GM21515 (cell line): ENCODE measurements around the gene TSPAN18.

Source experiments
- ATAC-seq: cut with Tn5 transposase; IDR thresholded peaks from one replicate; pipeline ENCODE4 v1.9.1; 2021; ENCODE audit not compliant: unreplicated experiment

The TSPAN18 gene

DNA sequence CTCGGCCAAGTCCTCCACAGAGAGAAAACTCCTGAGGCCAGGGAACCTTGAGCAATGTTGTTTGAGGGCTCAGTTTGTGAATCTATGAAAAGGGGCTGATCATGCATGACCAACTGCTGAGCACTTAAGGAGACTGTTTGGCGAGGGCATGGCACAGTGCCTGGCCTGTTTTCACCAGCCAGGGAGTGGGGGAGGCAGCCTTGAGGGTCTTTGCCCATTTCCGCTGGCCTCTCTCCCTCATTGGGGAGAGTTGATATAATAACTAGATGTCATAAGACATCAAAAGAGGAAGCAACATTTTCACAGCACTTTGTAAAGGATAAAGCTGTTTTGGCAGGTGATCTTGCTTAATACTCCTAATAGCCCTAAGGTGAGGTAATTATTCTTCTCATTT lies 113.3 kb downstream of the TSPAN18 start:
- ATAC-seq, result no peak

DNA sequence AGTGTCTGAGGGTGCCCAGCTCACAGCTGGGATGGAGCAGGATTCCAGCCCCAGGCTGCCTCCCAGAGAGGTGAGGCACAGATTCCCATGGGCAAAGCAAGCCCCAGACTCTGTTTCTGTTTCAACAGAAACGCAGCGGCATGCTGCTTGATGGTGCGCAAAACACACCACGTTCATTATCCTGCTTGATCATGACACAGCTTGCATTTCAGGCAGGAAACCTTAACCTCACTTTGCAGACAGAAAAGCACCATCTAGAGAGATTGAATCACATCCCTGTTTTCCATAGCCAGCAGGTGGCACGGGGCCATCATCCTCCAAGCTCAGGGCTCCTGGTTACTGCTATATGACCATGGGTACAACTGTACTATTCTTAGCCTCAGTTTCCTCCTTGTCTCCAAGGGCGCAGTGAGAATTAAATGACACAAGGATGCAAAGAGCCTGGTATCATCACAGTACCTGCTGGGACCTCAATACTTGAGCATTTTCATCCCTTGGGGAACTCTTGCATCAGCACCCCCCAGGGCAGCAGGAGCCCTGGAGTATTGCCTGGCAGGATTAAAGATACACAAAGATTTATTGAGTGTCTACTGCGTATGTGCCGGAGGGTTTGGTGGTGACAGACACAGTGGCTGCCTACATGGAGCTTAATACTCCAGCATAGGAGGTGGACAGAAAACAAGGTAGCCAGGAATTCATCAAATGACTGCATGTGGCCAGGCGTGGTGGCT lies 113.9 kb downstream of the TSPAN18 start:
- no peak for ATAC-seq

GRCh38 chr11:44842220-44842619 lies 115.5 kb downstream of the TSPAN18 start:
- no peak for ATAC-seq

DNA sequence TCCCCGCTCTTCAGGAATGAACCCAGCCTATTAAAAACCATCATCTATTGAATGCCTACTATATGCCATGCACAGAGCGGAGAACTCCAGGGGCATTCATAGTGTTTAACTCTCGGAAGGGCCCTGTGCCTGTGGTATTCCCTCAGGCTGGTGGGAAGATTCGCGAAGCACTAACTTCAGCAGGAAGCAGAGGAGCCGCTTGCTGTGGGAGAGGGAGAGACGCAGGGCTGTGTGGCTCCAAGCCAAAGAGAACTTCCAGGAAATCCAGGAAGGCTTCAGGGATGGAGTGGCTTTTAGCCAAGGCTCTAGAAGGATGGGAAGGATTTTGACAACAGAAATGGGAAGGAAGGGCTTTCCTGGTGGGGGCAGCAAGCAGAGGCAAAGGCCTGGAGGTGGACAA lies 120.1 kb downstream of the TSPAN18 start:
- ATAC-seq, result no peak

GRCh38 chr11:44847316-44847715 lies 120.6 kb downstream of the TSPAN18 start:
- no peak for ATAC-seq

- ATAC-seq, result no peak
Observed at GRCh38 chr11:44848203-44848962, 121.6 kb downstream of the TSPAN18 start.

DNA sequence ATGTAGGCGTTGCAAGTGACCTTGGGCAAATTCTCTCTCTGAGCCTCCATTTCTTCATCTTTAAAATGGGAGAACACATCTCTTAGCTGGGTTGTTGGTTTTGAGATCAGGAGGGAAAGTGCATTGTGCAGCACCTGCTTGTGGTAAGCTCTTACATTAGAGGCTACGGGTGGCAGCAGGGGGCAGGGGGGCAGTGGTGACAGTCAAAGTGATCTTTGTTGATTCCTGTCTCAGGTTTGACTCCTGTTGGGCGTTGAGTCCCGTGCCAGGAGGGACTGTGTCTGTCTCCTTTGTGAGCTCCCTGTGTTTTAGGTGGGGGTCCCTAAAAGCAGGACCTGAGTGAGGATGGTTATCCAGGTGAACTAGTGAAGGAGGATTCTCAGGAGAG lies 122.2 kb downstream of the TSPAN18 start:
- no peak for ATAC-seq

DNA sequence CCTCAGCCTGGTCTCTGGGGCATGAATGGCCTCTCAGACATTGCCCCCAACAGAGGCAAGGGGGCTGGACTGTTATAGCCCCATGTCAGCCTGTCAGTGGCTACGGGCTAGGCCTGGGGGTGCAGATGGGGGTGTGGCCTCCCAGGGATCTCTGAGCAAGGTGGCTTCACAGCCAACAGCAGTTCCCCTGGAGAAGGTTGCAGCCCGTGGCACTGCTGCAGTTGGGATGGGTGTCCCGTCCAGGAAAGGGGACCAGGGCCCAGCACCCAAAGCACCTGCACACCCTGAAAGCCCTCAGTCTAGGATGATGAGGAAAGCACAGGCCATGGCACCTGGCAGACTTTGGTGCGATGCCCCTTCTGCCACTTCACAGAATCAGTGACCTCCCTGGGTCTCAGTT lies 122.7 kb downstream of the TSPAN18 start:
- ATAC-seq, result no peak

DNA sequence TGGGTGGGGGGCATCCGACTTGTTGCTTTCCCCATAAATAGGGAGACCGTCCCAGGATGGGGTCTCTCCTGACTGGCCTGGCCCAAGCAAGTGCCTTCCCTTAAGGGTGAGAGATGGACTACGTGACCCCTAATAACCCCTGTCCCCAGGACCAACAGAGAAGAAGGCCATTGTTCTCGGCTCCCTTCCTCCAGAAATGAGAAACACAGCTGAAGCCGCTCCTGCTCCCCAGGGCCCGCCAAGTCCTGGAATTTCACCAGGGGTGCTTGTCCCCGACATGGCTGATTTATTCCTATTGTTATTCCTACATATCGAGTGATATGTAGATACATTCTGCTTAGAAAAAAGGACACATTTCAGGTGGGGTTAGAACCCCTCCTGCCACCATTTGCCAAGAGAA lies 123.2 kb downstream of the TSPAN18 start:
- ATAC-seq, result no peak

DNA sequence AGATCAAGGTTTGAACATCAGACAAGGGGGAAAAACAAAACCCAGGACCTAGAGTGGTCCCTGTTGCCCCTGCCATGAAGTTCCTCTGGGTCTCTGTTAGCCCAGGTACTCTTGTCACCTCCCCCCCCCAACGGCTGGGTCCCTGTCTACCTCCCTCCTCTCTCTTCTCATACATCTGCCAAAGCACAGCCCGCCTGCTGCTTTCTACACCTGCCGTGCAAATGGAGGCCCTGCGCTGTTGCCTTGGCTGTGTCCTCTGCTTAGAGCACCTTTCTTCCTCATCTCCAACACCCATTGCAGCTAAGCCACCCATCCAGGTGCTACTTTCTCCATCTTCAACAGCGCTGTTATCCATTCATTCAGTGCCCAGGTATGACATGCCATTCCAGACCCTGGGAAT lies 124.7 kb downstream of the TSPAN18 start:
- ATAC-seq, result no peak

DNA sequence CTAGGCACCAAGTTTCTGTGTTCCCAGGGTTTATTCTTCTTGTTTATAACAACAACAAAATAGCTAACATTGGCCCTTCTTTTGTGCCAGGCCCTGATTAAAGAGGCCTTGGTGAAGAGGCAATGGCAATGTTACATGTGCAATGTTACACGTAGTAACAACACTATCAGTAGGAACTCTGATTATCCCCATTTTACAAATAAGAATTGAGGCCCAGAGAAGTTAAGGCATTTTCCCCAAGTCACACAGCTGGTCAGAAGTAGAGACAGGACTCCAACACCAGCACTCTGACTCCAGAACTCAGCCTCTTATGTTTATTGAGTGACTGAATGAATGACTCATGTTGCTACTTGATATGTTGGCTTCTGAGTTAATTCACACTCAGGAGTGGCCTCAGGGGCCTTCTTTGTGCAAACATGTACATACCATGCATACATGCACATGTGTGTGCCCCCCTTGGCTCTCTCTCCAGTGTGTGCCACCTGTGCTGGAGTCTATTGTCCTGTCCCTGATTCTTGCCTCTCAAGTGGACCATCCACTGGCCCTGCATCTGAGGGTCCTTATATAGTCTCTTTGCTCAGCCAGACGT lies 125.5 kb downstream of the TSPAN18 start:
- ATAC-seq, result no peak

- no peak for ATAC-seq
Observed at GRCh38 chr11:44852952-44853351, 126.2 kb downstream of the TSPAN18 start.

DNA sequence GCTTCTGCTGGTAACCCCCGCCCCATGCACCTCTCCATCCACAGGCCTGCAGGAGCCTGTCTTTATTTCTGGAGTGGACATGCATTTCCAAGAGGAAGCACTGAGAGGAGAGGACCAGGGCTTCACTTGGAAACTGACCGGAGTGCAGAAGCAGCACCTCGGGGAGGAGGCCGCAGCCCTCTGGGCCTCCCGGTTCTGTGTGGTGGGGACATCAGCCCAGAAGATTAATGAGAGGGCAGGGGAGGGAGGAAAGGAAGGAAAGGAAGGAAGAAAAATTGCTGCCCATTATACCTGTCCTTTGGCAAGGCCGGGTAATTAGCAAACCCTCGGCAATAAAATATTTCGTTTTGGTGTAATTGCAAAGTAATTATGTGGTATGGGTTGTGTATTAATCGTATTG lies 126.9 kb downstream of the TSPAN18 start:
- no peak for ATAC-seq

DNA sequence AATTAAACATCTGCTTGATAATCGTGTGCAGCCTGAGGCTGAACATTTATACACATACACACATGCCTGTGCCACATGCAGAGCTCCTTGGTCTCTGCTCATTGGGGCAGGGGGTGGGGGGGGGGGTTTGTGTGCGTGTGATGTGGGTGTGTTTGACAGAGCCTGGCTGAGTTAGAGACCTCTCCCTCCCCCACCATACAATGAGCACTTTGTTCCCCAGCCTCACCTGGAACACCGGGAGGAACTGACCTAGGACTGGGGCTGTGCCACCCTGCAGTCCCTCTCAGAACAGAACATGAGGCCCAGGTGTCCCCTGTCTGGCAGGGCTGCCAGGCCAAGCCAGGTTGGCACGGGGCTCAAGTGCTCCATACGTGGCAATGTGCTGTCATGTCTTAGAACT lies 127.3 kb downstream of the TSPAN18 start:
- no peak for ATAC-seq

- no peak for ATAC-seq
Observed at GRCh38 chr11:44854741-44855492, 128.2 kb downstream of the TSPAN18 start.

DNA sequence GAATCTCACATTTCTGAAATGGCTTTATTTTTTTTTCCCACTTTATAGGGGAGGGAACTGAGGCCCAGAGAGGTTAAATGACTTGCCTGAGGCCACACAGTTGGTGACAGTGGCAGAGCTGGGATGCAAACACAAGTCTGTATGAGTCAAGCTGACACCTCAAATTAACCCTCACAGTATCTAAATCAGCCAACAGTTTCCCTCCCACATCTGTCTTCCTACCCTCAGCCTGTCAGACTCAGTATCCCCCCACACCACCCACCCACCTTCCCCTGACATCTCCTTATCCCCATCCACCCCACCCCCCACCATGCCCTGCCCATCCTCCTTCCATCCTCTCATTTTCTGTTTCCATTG lies 128.7 kb downstream of the TSPAN18 start:
- no peak for ATAC-seq

DNA sequence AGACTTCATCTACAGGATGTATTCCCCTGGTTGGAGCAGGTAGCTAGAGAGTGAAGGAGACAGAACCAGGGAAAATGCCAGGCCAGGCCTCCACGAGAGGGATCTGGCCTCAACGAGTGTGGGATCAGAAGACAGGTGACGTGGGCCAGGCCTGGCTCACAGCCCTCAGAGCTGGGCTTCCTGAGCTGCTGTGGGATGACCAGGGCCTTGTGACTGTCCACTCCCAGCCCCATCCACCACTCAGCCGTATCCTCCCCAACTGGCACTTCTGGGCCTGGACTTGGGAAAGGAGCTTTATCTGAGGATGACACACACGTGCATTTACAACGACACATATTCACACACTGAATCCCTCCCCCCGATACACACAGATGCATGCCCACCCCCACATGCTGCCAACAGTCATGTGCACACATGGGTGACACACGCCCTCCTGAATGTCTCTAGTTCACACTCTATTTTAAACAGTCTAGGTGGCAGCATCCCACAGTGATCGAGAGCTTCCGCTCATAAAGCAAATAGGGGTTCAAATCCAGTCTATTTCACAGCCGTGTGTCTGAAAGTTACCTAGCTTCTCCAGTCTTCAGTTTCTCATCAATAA lies 130.8 kb downstream of the TSPAN18 start:
- ATAC-seq, result no peak

- no peak for ATAC-seq
Observed at GRCh38 chr11:44858796-44859527, 132.2 kb downstream of the TSPAN18 start.

GRCh38 chr11:44859528-44859925 lies 132.8 kb downstream of the TSPAN18 start:
- no peak for ATAC-seq

DNA sequence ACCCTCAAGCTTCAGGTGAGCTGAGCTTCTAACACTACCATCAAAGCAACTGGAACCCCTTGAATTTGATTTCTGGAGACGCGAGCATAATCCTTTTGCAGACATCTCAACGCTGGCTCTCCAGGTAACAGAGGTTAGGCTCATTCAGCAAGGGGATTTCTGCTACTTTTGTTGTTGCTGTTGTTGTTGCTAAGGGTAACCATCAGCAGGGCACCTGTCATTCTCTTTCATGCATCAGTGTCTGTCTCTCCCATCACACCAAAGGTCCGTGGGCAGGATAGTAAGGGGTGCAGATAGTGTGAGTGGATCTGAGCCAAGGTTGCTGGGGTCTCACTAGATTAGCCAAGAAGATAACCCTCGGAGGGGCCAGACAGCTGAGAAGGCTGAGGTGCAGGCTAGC lies 133.6 kb downstream of the TSPAN18 start:
- no peak for ATAC-seq
